B cell (primary cell): ENCODE data around the gene SNTG2. TPM values are rescaled to one million over a fixed set of nuclear protein-coding genes. Genes with fewer than 3 reads are reported as not detected.
A peak's percentile ranks its signal among the peaks of the same experiment; 100 is the strongest.

ENCODE experiments used
- ATAC-seq: fragments of 200-7000 bp; cut with Tn5 transposase; one replicate; pipeline ENCODE4 v1.10.0; 2021; ENCODE audit warnings: low read depth, mild to moderate bottlenecking, moderate number of reproducible peaks, moderate library complexity
- CTCF ChIA-PET: fragments of 350-600 bp; sonication (Branson Sonifier 250); formaldehyde crosslinking; loops from one replicate; lab custom pipeline; 2021; ENCODE audit warnings: antibody characterized with exemption, inconsistent platforms; lab: Charles Lee
- POLR2A ChIA-PET: fragments of 350-600 bp; sonication (Branson Sonifier 250); formaldehyde crosslinking; loops from one replicate; lab custom pipeline; 2021; ENCODE audit warnings: antibody characterized with exemption; lab: Charles Lee
- DNase-seq: peaks from one replicate; pipeline ENCODE4 v3.0.0; 2013
- H2AFZ ChIP-seq: 2 replicates; pipeline ENCODE4 v1.6.1; 2012; ENCODE audit warnings: mild to moderate bottlenecking, low read depth, low read length; ENCODE audit not compliant: insufficient read depth, poor library complexity, severe bottlenecking
- H3K27ac ChIP-seq, 2 donors: 1 replicate in 1 of 2; 2 replicates in 1 of 2; pipeline ENCODE4 v1.5.1; 2012 to 2013; ENCODE audit warnings: low read length in 2 of 2, mild to moderate bottlenecking in 2 of 2, moderate library complexity in 1 of 2
- H3K27me3 ChIP-seq, 4 experiments: fragments of 200-600 bp in 1 of 4; sonication (generic) in 1 of 4; replicated peaks in 1 of 4; 1 replicate in 2 of 4; 2 replicates in 2 of 4; pipeline versions ENCODE4 v1.6.1 to v1.7.0; 2013 to 2016; ENCODE audit warnings: low read length in 3 of 4, mild to moderate bottlenecking in 2 of 4, mixed read lengths in 1 of 4, moderate library complexity in 1 of 4; ENCODE audit not compliant: insufficient read depth in 4 of 4, control insufficient read depth in 3 of 4; ENCODE audit errors: control extremely low read depth in 1 of 4
- H3K36me3 ChIP-seq, 2 experiments: replicated peaks in 1 of 2; 1 replicate in 1 of 2; 2 replicates in 1 of 2; pipeline versions ENCODE4 v1.6.1 to v1.7.1; 2013; ENCODE audit warnings: low read length in 1 of 2; ENCODE audit not compliant: insufficient read depth in 2 of 2, control insufficient read depth in 1 of 2; ENCODE audit errors: control extremely low read depth in 1 of 2, extremely low read depth in 1 of 2
- H3K4me1 ChIP-seq, 2 donors: fragments of 200-600 bp in 1 of 2; sonication (generic) in 1 of 2; 1 replicate in 1 of 2; 2 replicates in 1 of 2; pipeline versions ENCODE4 v1.5.1 to v1.6.1; 2013 to 2017; ENCODE audit warnings: low read length in 2 of 2; ENCODE audit not compliant: control insufficient read depth in 2 of 2, insufficient read depth in 2 of 2
- H3K4me2 ChIP-seq: replicated peaks from 2 replicates; pipeline ENCODE3; 2012; ENCODE audit warnings: mild to moderate bottlenecking, low read depth, low read length; ENCODE audit not compliant: poor library complexity, severe bottlenecking
- H3K4me3 ChIP-seq, 5 experiments: fragments of 200-600 bp in 1 of 5; sonication (generic) in 1 of 5; 1 replicate in 3 of 5; 2 replicates in 2 of 5; pipeline versions ENCODE4 v1.5.1 to v1.7.0; 2011 to 2016; ENCODE audit warnings: low read length in 4 of 5, mild to moderate bottlenecking in 4 of 5, low read depth in 2 of 5, control low read depth in 1 of 5, moderate library complexity in 1 of 5; ENCODE audit not compliant: insufficient read depth in 1 of 5; ENCODE audit errors: control extremely low read depth in 1 of 5, extremely low read depth in 1 of 5
- H3K79me2 ChIP-seq: fragments of 200-600 bp; sonication (generic); one replicate; pipeline ENCODE4 v1.6.0; 2016; ENCODE audit warnings: low read length; ENCODE audit not compliant: control insufficient read depth, insufficient read depth
- H3K9ac ChIP-seq: fragments of 200-600 bp; sonication (generic); 2 replicates; pipeline ENCODE4 v1.6.1; 2017; ENCODE audit warnings: mild to moderate bottlenecking, low read length, moderate library complexity
- H3K9me3 ChIP-seq, 3 donors: one replicate each; pipeline versions ENCODE4 v1.6.1 to v1.7.1; 2013; ENCODE audit warnings: low read length in 2 of 3; ENCODE audit not compliant: control insufficient read depth in 2 of 3, insufficient read depth in 1 of 3; ENCODE audit errors: control extremely low read depth in 1 of 3
- H4K20me1 ChIP-seq: 2 replicates; pipeline ENCODE4 v1.6.0; 2012; ENCODE audit warnings: mild to moderate bottlenecking, low read length; ENCODE audit not compliant: insufficient read depth, control insufficient read depth, poor library complexity, severe bottlenecking
- H3K27ac Mint-ChIP-seq: one replicate; pipeline ENCODE4 v1.8.0; 2021; ENCODE audit warnings: mixed read lengths
- H3K27me3 Mint-ChIP-seq: one replicate; pipeline ENCODE4 v1.8.0; 2021; ENCODE audit warnings: mixed read lengths
- H3K4me1 Mint-ChIP-seq: one replicate; pipeline ENCODE4 v1.8.0; 2021; ENCODE audit warnings: mixed read lengths
- H3K4me3 Mint-ChIP-seq: one replicate; pipeline ENCODE4 v1.8.0; 2021; ENCODE audit warnings: mixed read lengths
- H3K9me3 Mint-ChIP-seq: one replicate; pipeline ENCODE4 v1.8.0; 2022; ENCODE audit warnings: mixed read lengths; ENCODE audit not compliant: insufficient read depth
- EZH2 ChIP-seq: IDR thresholded peaks from 2 replicates; pipeline ENCODE4 v1.6.1; 2012; ENCODE audit warnings: borderline replicate concordance, low read depth, mild to moderate bottlenecking, moderate library complexity, low read length; ENCODE audit not compliant: insufficient read depth, poor library complexity, severe bottlenecking
- WGBS: methylation state at CpG from one replicate; pipeline ENCODE4 v1.1.5; 2013; ENCODE audit warnings: missing lambda C conversion rate; ENCODE audit not compliant: insufficient coverage; 5-methylcytosine and 5-hydroxymethylcytosine counted together
- intact Hi-C: fragments of 100-400 bp; cut with micrococcal nuclease; formaldehyde crosslinking; loops from one replicate; pipeline ENCODE4 v1.10.0; 2022
- polyA plus RNA-seq: library from polyadenylated mRNA; depleted of rRNA; stranded (reverse); fragments of >200 nt; gene quantifications from 2 replicates; pipeline ENCODE4 v1.2.3, GENCODE V29; 2012
- total RNA-seq, 2 donors: library from RNA; stranded (reverse); fragments of 120-200 nt in 1 of 2; gene quantifications; 1 replicate in 1 of 2; 2 replicates in 1 of 2; pipeline versions ENCODE4 v1.2.3 to v1.2.4, GENCODE V29; 2013 to 2022
- TF ChIP-seq, protein P1 (sequence below): fragments of 200-600 bp; IDR thresholded peaks from one replicate; pipeline ENCODE4 v1.8.0; 2022; ENCODE audit warnings: antibody characterized with exemption, mild to moderate bottlenecking

SNTG2 gene
- total and polyA plus RNA-seq, 2 donors (not counting 1 experiment from before 2014, with no cell fraction given) = 2.1 to 2.4 TPM

DNA sequence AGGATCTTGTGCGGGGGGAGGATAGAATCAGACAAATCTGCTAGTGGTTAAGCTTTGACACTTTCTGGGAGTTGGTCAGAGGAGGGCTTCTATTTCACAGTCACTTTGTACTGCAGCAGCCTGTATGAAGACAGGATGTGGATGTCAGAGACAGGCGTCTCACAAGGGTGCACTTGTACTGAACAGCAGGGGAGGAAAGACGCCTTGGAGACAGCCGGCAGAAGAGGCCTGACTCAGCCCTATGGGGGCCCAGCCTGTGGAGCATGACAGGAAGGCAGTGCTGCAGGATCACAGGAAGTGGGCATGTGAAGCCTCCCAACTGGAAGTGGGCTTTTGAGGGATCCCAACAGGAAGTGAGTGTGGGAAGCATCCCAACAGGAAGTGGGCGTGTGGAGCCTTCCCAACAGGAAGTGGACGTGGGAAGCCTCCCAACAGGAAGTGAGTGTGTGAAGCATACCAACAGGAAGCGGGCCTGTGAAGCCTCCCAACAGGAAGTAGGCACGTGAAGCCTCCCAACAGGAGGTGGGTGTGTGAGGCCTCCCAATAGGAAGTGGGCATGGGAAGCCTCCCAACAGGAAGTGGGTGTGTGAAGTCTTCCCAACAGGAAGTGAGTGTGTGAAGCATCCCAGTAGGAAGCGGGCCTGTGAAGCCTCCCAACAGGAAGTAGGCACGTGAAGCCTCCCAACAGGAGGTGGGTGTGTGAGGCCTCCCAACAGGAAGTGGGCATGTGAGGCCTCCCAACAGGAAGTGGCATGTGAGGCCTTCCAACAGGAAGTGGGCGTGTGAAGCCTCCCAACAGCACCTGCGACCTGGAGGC, 212.3 kb downstream of the SNTG2 start:
- H3K4me3 ChIP-seq = no peak overlapping the region
- peak overlapping the region; percentile 1 for H3K4me2 ChIP-seq
- no peaks in the 10 kb centered on the region for H3K27me3 ChIP-seq
- Mint-ChIP-seq H3K4me1 (peaks cover 18% of the 10 kb centered on the region), H3K9me3 (peaks cover 7% of the 10 kb centered on the region), H3K4me3 (peak overlapping the region; percentile 9), H3K27ac (peak overlapping the region; percentile 90), H3K27me3 (no peaks in the 10 kb centered on the region)
- H3K9ac ChIP-seq = no peak overlapping the region
- no peak for TF ChIP-seq EZH2
- TF ChIP-seq, protein P1, sequence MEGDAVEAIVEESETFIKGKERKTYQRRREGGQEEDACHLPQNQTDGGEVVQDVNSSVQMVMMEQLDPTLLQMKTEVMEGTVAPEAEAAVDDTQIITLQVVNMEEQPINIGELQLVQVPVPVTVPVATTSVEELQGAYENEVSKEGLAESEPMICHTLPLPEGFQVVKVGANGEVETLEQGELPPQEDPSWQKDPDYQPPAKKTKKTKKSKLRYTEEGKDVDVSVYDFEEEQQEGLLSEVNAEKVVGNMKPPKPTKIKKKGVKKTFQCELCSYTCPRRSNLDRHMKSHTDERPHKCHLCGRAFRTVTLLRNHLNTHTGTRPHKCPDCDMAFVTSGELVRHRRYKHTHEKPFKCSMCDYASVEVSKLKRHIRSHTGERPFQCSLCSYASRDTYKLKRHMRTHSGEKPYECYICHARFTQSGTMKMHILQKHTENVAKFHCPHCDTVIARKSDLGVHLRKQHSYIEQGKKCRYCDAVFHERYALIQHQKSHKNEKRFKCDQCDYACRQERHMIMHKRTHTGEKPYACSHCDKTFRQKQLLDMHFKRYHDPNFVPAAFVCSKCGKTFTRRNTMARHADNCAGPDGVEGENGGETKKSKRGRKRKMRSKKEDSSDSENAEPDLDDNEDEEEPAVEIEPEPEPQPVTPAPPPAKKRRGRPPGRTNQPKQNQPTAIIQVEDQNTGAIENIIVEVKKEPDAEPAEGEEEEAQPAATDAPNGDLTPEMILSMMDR = no peak
- ChIA-PET CTCF (no interaction called here), POLR2A (no interaction called here)
- H3K9me3 ChIP-seq = peaks cover 0 to 49% (median 13%) of the 10 kb centered on the region in 3 donors
- no peaks in the 10 kb centered on the region for H3K79me2 ChIP-seq
- 17% methylated on average over 12 of the region's 12 CpGs for whole genome bisulfite sequencing
- peak; percentile 60 for ATAC-seq
- H2AFZ ChIP-seq = no peak overlapping the region
- peaks cover 15 to 24% of the 10 kb centered on the region in 2 donors for H3K4me1 ChIP-seq
- intact Hi-C loops = no loop called here
- H3K36me3 ChIP-seq = no peaks in the 10 kb centered on the region
- peak; percentile 37 for DNase-seq
- no peaks in the 10 kb centered on the region for H4K20me1 ChIP-seq
- peak overlapping the region; percentile 35 to 51 for H3K27ac ChIP-seq

DNA sequence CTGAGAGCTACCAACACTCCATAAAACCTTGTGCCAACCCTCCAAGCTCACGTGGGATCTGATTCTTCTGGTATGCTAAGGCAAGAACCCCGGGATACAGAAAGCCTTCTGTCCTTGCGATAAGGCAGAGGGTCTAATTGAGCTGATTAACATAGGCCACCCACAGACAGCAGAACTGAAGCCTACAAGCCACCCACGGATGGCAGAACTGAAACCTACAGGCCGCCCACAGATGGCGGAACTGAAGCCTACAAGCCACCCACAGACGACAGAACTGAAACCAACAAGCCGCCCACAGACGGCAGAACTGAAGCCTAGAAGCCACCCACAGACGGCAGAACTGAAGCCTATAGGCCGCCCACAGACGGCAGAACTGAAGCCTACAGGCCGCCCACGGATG, 216.3 kb downstream of the SNTG2 start:
- no peak overlapping the region for H3K4me3 ChIP-seq
- ATAC-seq (no peak), DNase-seq (peak; percentile 69)
- no peak for TF ChIP-seq EZH2
- TF ChIP-seq, protein P1 = no peak
- Mint-ChIP-seq H3K4me1 (peaks cover 24% of the 10 kb centered on the region), H3K27me3 (no peaks in the 10 kb centered on the region), H3K4me3 (no peak overlapping the region), H3K9me3 (peaks cover 7% of the 10 kb centered on the region), H3K27ac (peak overlapping the region; percentile 76)
- no peak overlapping the region for H2AFZ ChIP-seq
- no peaks in the 10 kb centered on the region for H4K20me1 ChIP-seq
- CTCF ChIA-PET = no interaction called here
- H3K36me3 ChIP-seq = no peaks in the 10 kb centered on the region
- H3K9me3 ChIP-seq = peaks cover 0 to 66% (median 18%) of the 10 kb centered on the region in 3 donors
- no peak overlapping the region for H3K9ac ChIP-seq
- H3K27me3 ChIP-seq = no peaks in the 10 kb centered on the region
- no peak overlapping the region for H3K4me2 ChIP-seq
- peak overlapping the region; percentile 31 to 58 for H3K27ac ChIP-seq
- POLR2A ChIA-PET = no interaction called here
- no peaks in the 10 kb centered on the region for H3K79me2 ChIP-seq
- peaks cover 15 to 30% of the 10 kb centered on the region in 2 donors for H3K4me1 ChIP-seq
- 41% methylated on average over 14 of the region's 14 CpGs for WGBS
- intact Hi-C loops = no loop called here
